NCI-H524 treated with DMSO at 0.1 percent for 48 hours (cell line): ENCODE data around the gene SLC6A7.
"Not testable (repeated sequence)": the region's sequence is repeated elsewhere in the genome, so short reads cannot be mapped to it uniquely, and the experiment has no call there.

Source experiments
- DNase-seq: peaks from one replicate; lab custom pipeline; 2025; lab: John Stamatoyannopoulos, UW

The SLC6A7 gene

GRCh38 chr5:150219142-150219541 lies 29.3 kb downstream of the SLC6A7 start:
- DNase-seq = no peak

GRCh38 chr5:150219861-150220260 lies 30.0 kb downstream of the SLC6A7 start:
- DNase-seq = no peak

- DNase-seq = no peak
These were observed 31.6 kb downstream of the SLC6A7 start for GRCh38 chr5:150221471-150221870.

GRCh38 chr5:150222906-150223305 lies 33.0 kb downstream of the SLC6A7 start:
- no peak for DNase-seq

- no peak for DNase-seq
These were observed 33.6 kb downstream of the SLC6A7 start for GRCh38 chr5:150223474-150223873.

- DNase-seq = no peak
These were observed 34.7 kb downstream of the SLC6A7 start for GRCh38 chr5:150224483-150225027.

GRCh38 chr5:150227036-150227435 lies 37.2 kb downstream of the SLC6A7 start:
- no peak for DNase-seq

GRCh38 chr5:150227606-150228273 lies 37.9 kb downstream of the SLC6A7 start:
- DNase-seq = no peak

- no peak for DNase-seq
These were observed 39.7 kb downstream of the SLC6A7 start for GRCh38 chr5:150229571-150229970.

GRCh38 chr5:150230842-150231241 lies 41.0 kb downstream of the SLC6A7 start:
- no peak for DNase-seq

- DNase-seq = not testable (repeated sequence)
These were observed 43.8 kb downstream of the SLC6A7 start for GRCh38 chr5:150233706-150234105.

- no peak for DNase-seq
These were observed 45.0 kb downstream of the SLC6A7 start for GRCh38 chr5:150234576-150235499.

- DNase-seq = peak; percentile 6
These were observed 45.6 kb downstream of the SLC6A7 start for GRCh38 chr5:150235500-150235854.

- no peak for DNase-seq
These were observed 46.5 kb downstream of the SLC6A7 start for GRCh38 chr5:150236313-150236712.

- DNase-seq = no peak
These were observed 47.3 kb downstream of the SLC6A7 start for GRCh38 chr5:150236981-150237754.

- no peak for DNase-seq
These were observed 48.8 kb downstream of the SLC6A7 start for GRCh38 chr5:150238646-150239045.

- no peak for DNase-seq
These were observed 49.4 kb downstream of the SLC6A7 start for GRCh38 chr5:150239099-150239793.

GRCh38 chr5:150239794-150240122 lies 49.9 kb downstream of the SLC6A7 start:
- no peak for DNase-seq

GRCh38 chr5:150241298-150242160 lies 51.7 kb downstream of the SLC6A7 start:
- DNase-seq = no peak

- DNase-seq = no peak
These were observed 52.5 kb downstream of the SLC6A7 start for GRCh38 chr5:150242251-150242894.
